ENCODE results near the gene HSP90B1.
A peak's percentile ranks its signal among the peaks of the same experiment; 100 is the strongest.

The HSP90B1 gene

DNA sequence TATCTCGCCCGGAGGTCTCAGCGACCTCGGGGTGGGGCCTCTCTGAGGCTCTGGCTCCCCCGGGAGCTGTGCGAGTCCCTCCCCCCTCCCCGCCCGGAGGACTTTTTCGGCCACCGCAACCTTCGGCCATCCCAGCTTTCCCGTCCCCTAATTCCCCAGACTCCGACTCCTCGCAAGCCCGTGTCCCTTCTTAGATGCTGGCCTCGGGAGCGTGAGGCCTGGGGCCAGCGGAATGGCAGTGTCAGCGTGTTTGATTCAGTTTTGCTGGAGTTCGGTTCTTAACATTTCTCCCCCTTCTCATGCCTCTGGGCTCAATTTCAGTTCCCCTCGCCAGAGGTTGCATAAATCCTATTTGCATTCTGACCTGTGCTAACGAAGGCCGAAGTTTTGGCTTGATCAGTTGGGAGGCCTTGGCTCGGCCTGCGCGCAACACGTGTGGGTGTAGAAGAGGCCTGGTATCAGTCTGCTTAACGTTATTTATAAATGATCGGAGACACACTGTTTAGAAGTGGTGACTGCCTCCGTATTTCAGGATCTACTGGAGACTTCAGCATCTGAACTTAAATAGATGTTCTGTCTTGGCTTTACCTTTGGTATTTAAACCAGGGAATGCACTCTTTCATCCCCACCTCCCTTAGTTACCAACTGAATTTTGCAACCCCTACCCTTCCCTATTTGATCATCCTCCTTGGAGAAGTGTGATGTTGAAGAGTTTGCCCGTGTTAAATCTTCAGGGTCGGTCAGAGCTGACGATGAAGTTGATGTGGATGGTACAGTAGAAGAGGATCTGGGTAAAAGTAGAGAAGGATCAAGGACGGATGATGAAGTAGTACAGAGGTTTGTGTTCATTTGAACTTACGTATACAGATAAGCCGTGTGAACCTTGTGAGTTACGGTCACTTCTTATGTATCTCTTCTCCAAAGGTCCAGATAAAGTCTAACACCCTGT lies 851 bp downstream of the HSP90B1 start:
- DNase-seq = no peak

DNA sequence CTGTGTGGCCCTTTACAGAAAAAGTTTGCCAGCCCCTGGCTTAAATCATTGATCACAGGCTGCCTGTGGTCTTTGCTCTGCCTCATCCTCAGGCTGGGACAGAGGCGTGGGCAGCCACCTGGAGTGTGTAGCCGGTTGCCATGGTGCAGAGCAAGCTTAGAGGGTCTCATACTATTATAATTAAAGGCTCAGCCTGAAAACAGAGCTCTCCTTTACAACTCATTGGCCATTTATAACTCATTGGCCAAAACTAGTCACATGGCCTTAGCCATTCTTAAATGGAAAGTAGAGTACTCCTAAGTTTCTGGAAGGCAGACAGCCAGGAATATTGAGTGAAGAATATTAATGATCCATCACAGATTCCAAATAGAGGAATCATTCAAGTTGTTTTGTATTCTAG lies 3.0 kb downstream of the HSP90B1 start:
- DNase-seq = no peak

DNA sequence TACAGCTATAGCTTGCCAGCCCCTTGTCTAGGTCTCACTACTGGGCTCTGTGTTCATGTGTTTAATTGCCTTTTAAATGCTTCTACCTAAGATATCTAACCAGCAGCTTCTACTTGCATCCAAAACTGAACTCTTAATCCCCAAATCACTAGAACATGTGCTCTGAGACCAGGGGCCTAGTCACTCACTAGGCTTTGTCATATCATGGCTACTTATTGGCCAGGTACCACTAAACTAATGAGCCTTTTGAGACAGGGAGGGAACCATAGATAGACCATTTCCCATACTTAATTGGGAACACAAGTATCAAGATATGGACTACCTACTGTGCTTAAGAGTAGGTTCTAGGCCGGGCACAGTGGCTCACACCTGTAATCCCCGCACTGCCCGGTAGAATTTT lies 6.5 kb downstream of the HSP90B1 start:
- DNase-seq = no peak

DNA sequence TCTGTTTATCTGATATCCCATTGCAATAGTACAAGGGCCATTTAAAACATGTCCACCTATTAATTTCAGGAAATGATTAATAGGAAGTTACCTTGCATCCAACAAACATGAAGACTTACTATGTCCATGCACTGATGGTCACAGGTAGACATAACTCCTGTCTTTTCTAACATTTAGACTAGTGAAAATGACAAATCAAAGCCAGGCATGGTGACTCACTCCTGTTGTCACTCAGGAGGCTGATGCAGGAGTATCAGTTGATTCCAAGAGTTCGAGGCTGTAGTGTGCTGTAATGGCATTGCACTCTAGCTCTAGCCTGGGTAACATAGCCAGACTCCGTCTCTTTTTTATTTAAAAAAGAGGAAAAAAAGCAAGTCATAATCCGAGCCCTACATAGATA lies 14.8 kb downstream of the HSP90B1 start:
- DNase-seq = no peak

DNA sequence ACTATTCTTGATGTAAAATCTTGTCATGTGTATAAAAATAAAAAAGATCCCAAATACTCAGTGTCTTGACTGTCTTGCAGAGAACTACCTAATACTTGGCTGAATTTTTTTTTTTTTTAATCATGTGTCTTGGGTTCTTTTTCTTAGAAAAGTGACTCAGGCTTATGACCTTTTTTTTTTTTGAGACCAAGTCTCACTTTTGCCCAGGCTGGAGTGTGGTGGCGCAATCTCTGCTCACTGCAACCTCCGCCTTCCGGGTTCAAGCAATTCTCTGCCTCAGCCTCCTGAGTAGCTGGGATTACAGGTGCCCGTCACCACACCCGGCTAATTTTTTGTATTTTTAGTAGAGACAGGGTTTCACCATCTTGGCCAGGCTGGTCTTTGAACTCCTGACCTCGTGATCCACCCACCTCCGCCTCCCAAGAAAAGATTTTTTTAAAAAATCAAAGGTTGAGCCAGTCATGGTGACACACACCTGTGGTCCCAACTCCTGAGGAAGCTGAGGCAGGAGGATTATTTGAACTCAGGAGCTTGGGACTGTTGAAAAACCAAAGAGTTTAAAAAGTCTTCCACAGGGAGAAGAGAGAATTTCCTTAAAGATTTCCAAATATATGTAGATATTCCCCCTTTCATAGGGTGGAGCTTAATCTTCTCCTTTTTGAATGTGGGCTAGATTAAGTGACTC lies 17.8 kb downstream of the HSP90B1 start:
- DNase-seq = no peak

DNA sequence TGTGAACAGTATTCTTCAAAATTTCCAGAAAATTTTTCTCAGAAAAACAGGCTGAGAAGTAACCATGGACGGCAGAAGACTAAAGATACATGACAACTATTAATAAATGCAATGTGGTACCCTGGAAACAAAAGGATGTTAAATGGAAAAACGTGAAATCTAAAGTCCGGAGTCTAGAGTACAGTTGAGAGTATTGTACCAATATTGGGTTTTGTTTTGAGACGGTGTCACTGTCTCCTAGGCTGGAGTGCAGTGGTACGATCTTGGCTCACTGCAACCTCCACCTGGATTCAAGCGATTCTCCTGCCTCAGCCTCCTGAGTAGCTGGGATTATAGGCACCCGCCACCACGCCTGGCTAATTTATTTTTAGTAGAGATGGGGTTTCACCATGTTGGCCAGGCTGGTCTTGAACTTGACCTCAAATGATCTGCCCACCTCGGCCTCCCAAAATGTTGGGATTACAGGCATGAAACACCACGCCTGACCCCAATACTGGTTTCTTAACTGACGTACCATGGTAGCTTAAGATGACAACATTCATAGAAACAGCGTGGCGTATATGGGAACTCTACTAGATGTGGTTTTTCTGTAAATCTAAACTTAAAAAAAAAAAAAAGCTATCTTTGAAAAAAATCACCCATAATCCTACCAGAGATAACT lies 18.7 kb downstream of the HSP90B1 start:
- no peak for DNase-seq

DNA sequence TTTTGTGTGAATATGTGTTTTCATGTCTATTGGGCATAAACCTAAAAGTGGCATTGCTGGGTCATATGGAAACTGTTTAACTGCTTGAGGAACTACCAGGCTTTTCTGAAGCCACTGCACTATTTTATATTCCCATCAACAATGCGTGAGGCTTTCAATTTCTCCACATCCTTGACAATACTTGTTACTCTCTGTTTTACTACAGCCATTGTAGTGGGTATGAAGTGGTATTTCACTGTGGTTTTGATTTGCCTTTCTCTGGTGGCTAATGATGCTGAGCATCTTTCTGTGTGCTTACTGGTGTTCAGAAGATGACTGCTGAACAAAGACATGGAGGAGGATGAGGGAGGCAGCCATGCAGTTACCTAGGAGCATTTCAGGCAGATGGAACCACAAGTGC lies 22.3 kb downstream of the HSP90B1 start:
- no peak for DNase-seq

DNA sequence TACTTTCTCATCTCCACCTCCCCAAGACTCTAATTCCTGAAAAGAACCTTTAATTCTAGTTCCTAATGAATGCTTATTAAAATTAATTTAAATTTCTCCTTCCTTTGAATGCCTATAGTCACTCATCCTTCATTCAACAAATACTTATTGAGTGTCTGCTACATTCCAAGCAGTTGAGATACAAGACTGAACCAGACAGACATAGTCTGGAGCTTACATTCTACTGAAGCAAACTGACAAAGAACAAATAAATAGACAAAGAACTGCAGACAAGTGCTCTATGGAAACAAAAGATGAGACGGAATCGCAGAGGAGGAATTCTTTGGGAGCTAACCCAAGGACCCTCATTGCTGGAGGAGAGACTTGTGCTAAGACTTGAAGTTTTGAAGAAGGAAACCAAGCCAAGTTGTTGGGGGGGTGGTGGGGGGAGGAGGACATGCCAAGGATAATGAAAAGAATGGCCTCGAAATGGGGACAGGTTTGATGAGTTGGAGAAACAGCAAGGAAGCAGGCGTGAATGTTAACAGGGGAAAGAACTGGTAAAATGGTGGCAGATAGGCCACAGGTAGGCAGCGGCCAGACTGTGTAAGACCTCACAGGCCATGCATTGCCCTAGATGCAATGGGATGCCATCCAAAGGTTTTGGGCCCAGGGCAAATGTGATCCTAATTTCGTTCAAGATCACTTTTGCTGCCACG lies 25.8 kb downstream of the HSP90B1 start:
- no peak for DNase-seq

DNA sequence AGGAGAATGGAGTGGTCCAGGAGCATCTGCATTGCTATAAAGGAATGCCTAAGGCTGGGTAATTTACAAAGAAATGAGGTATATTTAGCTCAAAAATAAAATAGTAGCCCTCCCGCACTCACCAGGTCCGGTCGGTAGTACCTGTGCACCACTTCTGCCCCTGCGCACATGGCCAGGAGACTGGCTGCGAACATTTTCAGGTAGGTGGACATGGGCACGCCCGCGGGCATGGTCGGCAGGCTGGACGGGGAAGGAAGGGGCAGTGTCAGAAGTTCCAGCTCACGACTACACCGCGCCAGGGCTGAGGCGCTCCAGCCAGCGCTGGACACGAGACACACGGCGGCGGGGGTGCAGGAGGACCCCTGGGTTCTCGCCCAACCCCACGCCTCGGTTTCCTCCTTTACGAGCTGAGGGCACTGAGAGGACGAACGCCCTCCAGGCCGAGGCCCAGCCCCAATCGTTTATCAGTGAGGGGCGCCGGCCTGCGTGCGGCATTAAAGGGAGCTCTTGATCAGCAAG lies 26.4 kb downstream of the HSP90B1 start:
- no peak for DNase-seq

DNA sequence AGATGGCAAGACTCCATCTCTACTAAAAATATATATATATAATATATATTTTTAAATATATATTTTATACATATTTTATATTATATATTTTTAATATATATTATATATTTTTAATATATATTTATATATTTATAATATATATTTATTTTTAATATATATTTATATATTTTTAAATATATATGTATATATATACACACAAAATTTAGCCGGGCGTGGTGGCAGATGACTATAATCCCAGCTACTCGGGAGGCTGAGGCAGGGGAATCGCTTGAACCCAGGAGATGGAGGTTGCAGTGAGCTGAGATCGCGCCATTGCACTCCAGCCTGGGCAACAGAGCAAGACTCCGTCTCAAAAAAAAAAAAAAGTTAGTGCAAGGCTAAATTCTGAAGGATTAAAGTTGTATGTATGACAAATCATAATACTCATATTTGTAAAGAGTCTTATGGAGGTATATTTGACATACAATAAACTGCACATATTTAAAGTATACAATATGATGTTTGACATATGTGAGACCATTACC lies 27.7 kb downstream of the HSP90B1 start:
- no peak for DNase-seq

DNA sequence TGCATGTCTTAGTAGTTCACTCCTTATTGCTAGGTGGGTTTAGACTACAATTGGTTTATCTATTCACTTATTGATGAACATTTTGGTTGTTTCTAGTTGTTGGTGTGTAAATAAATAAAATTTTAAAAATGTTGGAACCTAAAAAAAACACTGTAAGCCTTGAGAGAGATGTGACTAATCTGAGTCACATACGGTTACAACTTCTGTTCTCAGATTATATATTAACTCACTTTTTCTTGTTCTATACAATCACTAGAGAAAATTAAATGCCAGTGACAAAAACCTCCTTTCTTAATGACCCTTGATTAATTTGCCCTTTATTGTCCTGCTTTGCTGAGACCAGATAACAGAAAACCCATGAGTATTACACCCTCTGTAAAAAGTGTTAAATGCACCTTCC lies 28.4 kb downstream of the HSP90B1 start:
- no peak for DNase-seq

DNA sequence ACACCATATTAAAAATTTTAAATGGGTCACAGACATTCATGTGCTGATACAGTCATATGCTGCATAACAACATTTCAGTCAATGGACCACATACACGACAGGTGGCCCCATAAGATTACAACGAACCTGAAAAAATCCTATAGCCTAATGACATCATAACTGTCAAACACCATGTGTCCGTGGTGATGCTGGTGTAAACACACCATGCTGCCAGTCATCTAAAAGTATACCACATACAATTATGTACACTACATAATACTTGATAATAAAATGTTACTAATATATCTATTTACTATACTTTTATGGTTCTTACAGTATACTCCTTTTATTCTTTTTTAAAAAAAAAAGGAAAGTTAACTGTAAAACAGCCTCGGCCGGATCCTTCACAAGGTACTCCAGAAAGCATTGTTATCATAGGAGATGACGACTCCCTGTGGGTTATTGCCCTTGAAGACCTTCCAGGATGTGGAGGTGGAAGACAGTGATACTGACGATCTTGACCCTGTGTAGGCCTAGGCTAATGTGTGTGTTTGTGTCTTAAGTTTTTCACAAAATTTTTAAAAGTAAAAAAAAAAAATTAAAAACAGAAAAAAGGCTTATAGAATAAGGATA lies 30.5 kb downstream of the HSP90B1 start:
- DNase-seq = no peak

DNA sequence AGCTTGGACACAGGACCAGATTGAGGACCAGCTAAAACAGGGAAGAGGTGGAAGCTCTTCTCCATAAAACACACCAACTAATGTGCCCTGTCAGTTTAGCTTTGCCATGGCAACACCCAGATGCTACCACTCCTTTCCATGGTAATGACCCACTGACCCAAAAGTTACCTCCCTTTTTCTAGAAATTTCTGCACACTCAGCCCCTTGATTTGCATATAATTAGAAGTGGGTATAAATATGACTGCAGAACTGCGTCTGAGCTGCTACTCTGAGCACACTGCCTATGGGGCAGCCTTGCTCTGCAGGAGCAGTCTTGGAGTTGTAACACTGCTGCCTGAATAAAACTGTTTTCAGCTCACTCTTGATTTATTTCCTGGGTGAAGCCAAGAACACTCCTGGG lies 32.3 kb downstream of the HSP90B1 start:
- no peak for DNase-seq

DNA sequence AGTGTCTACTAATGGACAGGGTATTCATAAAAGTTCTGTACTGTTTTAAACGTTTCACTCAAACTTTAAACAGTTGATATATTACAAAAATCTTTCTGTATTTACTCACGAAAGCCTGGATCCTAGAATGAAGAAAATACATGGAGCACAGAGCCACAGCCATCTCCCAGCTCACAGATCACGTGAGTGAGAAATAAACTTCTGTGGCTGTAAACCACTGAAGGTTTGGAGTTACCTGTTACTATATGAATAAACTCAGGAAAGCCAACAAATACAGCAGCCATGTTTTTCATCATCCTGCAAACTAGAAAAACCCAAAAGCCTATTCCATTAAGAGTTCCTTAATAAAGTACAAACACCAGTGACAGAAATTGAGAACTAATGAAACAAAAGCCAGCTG lies 34.6 kb downstream of the HSP90B1 start:
- no peak for DNase-seq

DNA sequence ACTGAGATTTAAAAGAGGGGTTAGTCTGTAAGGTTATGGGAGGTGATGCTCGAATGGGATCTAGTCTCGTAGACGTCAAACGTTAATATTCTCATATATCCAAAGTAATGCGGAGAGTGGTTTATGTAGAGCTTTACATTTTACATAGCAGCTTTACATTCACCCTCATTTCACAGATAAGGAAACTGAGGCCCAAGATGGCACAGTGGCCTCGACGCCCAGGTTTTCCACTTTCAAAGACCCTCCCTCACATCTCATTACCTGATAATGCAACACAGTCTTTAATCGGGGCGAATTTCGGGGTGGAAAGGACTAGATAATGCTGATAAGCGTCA lies 35.0 kb downstream of the HSP90B1 start:
- no peak for DNase-seq

DNA sequence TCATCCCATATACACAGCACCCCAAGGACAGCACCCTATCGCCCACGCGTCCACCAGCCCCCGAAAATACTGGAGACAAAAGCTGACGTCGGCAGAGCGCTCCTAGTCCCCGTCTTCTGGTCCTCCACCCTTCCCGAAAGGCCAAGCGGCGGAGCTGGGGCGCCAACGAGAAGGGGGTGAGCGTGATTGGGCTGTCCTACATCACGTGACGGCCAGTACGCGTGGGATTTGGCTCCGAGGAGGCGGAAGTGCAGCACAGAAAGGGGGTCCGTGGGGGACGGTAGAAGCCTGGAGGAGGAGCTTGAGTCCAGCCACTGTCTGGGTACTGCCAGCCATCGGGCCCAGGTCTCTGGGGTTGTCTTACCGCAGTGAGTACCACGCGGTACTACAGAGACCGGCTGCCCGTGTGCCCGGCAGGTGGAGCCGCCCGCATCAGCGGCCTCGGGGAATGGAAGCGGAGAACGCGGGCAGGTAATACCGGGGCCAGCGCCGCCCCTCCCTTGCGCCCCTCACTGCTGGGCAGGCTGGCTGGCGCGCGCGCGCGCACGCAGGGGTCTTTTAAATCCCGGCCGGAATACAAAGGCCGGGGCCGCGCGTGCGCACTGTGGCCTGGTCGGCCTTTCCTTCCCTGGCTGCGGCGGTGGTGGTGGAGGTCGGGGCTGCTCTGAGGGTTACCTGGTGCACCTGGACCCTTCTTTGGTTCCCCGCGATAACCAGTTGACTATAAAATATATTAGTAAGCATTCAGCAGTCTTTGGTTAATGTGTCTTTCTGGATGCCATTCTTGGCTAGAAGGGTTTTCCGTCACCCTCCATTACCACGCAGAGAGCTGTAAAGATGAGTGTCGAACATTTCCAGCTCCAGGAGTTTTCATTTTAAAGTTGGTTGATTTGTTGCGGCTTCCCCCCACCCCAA lies 35.6 kb downstream of the HSP90B1 start, which contains the start of gene TDG:
Gene TDG, plus strand, starts transcription at position 283 of the 915 bp plus-strand sequence. Its CDS starts 166 bp downstream, at position 449.
- peak; percentile 99 for DNase-seq

DNA sequence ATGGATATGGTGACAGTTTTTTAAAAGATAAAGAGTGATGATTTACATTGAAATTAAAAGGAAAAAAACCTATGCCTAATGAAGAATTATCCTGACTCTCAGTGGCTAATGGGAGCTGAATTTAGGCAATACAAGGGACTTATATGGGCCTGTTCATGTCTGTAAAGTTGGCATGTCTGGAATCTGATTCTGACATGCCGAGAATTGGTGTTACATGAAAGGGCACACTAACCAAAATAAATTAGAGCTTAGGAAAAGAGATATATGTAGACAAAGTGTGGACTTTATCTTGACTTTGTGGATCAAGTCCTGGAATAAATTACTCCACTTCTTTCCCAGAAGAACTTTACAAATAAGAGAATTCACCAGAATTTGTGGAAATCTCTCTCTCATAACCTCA lies 36.5 kb downstream of the HSP90B1 start:
- DNase-seq = no peak

DNA sequence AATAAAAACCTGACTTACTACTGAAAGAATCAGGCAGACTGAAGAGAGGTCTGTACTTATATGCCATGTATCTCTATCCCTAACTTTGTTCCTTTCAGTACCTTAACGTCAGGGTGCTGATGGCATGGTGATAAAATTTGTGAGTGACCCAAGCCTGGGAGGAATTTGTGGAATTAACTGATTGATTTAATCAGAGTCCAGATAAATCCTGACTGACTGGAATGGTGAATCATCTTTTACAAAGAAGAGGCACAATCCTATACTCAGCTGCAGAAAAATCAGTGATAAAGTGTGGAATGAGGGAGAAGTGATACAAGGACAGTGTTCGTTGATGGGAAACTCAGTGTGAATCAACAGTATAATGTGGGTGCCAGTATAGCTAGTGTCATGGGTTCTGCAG lies 39.2 kb downstream of the HSP90B1 start:
- DNase-seq = no peak

DNA sequence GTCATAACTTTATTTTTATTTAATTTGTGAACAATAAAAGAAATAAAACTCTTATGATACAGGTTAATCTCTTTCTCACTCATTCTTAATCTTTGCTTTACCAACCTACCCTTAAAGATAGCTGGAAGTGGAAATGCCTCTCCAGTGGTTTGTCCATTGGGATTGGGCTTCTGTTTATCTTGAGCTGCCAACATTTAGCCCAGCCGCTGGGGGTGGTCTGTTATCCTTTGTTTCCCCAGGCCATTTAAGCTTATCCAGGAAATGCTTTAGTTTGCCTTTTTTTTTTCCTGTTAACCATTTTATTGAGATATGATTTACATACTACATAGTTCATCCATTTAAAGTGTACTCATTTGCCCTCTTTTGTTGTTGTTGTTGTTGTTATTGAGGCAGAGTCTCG lies 43.7 kb downstream of the HSP90B1 start:
- DNase-seq = no peak

DNA sequence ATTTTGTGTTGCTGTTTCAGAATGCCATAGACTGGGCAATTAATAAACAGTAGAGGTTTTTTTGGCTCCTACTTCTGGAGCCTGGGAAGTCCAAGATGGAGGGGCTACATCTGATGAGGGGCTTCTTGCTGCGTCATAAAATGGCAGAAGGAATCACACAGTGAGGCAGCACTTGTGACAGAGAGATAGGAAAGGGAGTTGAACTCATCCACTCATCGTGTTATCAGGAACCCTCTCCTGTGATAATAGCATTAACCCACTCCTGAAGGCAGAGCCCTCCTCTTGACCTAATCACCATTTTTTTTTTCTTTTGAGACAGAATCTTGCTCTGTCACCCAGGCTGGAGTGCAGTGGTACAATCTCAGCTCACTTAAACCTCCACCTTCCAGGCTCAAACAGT lies 45.2 kb downstream of the HSP90B1 start:
- DNase-seq = no peak

DNA sequence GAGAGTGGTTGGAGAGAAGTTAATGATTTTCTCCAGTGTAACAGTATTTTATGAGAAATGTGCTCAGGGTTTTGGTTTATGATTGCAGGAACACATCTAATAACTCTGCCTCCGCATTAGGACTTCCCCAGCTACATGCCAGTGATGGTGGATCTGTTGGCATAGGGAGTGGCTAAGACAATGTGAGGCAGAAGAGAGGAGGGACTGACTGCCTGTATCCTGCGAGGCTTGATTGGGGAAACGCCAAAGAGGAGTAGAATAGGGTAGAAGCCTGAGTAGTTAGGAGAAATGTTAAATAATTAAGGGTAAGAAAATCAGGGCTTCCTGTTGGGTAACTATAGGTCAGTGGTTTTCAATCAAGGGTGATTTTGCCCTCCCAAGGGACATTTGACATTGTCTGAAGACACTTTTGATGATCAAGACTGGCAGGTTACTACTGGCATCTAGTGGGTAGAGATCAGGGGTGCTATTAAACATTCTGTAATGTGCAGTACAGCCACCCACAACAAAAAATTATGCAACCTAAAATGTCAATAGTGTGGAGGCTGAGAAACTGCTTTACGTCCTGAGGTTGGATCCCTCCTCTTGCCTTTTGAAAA lies 48.3 kb downstream of the HSP90B1 start:
- DNase-seq = no peak
